Measurements from ENCODE around the gene SLC38A4.

DNA sequence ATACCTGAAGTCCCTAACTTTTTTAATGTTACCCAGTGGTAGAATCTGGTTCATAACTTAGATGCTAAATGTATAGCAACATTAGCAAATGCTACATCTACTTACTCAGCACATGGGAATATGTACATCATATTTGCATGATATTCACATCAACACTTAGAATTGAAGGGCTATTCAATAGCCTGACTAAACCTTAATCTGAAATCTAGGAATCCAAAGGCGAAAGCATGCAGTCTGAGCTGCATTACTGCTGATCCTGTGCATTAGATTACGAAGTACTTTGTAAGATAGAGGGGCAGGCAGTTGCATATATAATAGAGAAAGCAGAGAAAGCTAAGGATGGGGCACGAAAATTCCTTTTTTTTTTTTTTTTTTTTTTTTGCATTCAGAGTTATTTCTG is 40.4 kb downstream of the SLC38A4 start:
- TF ChIP-seq, protein P1, sequence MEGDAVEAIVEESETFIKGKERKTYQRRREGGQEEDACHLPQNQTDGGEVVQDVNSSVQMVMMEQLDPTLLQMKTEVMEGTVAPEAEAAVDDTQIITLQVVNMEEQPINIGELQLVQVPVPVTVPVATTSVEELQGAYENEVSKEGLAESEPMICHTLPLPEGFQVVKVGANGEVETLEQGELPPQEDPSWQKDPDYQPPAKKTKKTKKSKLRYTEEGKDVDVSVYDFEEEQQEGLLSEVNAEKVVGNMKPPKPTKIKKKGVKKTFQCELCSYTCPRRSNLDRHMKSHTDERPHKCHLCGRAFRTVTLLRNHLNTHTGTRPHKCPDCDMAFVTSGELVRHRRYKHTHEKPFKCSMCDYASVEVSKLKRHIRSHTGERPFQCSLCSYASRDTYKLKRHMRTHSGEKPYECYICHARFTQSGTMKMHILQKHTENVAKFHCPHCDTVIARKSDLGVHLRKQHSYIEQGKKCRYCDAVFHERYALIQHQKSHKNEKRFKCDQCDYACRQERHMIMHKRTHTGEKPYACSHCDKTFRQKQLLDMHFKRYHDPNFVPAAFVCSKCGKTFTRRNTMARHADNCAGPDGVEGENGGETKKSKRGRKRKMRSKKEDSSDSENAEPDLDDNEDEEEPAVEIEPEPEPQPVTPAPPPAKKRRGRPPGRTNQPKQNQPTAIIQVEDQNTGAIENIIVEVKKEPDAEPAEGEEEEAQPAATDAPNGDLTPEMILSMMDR (conservative IDR thresholded peaks at IDR 0.05) = no peak
- TF ChIP-seq EZH2 (IDR thresholded peaks at IDR 0.05; ENCODE audit: low read depth) = no peak

Measured in PC-9 (cell line).